CD4-positive, alpha-beta T cell treated with Interleukin-2 at 100 ng/mL for 4 hours (primary cell): Measurements from ENCODE around the gene VCX.
"Not testable (repeated sequence)": the region's sequence is repeated elsewhere in the genome, so short reads cannot be mapped to it uniquely, and the experiment has no call there.

Experiments
- DNase-seq: peaks from one replicate; pipeline ENCODE4 v3.0.0-alpha.2; 2020; ENCODE audit warnings: low spot score

The VCX gene

DNA sequence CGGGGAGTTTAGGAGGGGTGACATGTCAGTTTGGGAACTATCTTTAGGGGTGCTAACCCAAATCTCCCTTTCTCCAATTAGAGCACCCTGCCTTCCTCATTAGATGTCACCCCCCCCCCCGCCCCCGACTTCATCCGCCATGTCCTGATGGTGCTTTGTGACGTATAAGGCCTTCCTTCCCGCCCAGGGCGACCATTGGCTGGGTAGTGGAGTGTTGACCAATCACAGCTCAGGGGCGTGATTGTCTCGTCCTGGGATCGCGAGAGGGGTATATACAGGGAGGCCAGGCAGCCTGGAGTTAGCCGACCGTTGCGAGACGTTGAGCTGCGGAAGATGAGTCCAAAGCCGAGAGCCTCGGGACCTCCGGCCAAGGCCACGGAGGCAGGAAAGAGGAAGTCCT is at the start of gene VCX:
Gene VCX (plus strand): TSS at position 301 of the 400 bp plus-strand sequence. CDS start 33 bp downstream, at position 334.
- not testable (repeated sequence) for DNase-seq

DNA sequence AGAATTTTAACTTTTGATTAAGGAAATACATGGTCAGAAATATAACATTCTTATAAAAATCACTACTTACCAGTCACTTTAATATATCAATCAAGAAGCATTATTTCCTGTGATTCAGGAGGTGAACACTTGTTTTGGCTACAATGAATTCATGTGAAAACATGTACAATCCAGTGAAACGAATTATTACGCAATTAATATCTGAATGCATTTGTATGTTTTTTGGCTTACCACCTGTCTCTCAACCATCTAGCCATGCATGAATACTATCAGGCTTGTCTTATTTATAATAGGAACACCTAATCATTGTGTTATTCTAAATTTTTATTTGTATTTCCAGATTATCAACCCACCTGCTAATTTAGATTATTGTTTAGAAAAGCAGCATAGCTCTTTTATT is 44.6 kb upstream of the VCX start:
- no peak for DNase-seq

DNA sequence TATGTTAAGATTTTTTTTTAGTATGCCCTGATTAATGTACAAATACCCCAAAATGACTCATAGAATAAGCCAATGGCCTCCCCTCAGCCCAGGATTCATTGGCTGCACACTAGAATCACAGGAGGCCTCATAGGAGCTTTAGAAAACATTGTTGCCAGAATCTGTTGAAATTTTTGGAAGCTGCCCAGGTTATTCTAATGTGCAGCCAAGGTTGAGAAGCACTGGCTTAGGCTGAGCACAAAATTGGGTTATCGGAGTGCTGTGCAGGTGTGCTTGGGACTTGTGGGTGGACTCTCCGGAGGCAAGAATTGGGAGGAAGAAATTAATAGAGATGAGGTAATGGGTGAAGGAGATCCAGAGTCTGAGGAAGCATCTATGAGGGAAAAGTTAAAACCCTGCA is 41.3 kb upstream of the VCX start:
- DNase-seq, result no peak

DNA sequence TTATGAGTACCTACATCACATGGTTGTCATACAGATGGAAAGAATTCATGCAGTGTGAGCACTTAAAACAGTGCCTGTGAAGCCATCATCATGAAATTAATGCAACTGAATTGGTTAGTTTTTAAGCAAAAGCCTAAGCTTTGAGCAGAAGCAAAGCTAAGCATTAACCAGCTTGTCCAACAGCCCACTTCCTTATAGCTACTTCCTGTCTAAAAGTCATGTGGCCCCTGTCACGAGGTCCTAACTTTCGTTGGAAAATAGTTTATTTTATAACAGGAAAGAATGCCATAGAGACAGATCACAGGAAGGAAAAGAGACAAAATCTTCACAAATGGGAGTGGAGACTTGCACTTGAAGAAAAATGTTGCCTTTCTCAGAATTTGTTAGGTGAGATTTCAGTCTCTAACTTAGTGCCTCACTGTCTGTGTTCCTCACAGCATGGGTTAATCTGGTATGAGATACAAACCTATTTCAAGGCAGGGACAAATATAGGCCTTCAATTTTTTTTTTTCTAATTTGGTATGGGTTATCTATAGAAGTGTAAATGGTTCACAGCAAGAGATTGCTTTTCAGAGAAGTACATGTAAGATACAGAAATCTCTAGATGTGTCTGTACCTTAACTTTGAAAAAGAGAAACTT is 27.7 kb upstream of the VCX start:
- DNase-seq, result no peak

DNA sequence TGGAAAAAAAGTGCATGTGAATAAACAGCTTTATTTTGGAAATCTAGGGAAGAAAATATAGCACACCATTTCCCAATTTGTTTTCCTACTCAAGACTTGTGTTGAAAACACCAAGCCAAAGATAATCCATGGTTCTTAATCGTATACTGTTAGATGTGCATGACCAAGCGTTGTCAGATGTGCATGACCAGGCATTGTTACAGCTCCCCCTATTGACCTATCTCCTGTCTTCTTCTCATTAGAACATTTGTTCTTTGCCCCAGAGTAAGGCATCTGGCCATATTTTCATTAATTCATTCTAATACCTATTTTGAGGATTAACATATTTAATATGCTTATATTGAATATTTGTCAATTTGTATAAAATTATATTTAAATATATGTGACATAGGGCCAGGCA is 14.4 kb upstream of the VCX start:
- no peak for DNase-seq

DNA sequence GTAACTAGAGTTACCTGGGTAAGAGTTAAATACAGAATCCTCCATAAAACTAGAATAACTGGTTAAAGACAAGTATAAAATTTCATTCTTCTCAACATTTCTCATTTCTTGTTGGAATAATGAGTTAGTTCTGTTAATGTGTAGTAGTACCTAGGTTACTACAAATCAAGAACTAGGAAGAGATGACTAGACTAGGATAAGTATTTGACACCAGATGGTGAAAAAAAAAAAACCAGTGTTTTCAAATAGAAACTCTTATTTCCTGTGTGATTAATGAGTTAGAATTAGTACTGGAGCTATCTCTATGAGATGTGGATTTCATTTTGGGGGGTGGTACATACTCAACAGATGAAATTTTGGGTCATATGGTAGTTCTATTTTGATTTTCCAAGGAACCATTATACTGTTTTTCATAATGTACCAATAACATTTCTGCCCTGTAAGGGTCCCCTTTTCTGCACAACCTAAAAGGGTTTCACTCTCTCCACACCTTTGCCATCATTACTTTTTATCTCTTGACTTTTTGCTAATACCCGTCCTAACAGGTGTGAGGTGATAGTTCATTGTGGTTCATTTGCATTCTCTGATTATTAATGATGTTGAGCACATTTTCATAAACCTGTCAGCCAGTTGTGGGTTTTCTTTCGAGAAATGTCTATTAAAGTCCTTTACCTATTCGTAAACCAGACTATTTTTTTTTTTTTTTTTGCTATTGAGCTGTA is 1.7 kb upstream of the VCX start:
- no peak for DNase-seq

DNA sequence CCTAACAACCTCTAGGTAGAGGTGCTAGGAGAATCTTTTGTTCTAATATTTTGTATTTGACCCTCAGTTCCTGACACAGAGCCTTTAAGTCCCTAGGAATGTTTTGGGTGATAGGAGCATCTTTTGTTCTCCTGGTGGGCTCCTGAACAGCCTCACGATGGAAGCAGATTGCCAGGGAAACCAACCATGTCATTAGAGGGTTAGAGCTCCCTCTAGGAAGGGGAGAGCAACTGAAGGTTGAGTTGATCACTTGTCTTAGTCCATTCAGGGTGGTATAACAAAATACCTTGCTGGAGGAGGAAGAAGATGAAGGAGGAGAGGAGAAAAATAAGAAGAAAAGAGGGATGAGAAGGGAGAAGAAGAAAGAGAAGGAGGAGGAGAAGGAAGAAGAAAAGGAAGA is 9.2 kb downstream of the VCX start:
- DNase-seq, result no peak

DNA sequence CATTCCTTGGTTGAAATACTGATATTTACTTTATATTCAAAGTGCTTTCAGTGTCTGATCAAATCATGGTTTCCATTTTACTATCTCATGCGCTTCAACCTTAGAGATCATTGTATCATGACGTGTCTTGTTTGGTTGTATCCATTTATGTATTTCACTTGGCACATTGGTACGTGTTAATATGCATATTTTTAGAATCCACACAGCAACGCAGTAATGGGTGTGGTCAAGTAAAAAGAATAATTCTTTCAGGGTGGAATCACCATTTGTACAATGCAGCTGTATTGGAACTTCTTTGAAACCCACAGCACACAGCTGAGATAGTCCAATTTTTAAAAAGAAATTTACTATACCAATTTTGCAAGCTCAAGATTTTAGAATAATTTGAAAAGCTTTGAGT is 29.1 kb downstream of the VCX start:
- no peak for DNase-seq

DNA sequence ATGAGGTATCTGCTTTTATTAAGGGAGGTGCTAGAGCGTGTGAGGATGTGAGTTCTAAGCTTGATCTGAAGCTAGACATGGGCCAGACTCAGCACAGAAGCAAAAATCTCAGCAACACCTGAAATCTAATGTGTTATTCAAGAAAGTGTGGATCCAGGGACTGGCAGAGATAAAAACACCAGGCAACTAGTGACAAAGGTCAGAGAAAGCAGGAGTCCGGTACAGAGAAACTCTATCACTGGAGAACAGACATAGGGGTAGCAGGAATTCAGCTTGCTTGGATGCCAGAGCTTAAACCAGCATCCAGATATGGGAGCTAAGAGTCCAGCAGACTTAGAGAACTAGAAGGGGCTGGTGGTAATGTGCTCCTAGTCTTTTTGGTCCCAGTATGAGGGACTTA is 34.0 kb downstream of the VCX start:
- DNase-seq, result no peak

DNA sequence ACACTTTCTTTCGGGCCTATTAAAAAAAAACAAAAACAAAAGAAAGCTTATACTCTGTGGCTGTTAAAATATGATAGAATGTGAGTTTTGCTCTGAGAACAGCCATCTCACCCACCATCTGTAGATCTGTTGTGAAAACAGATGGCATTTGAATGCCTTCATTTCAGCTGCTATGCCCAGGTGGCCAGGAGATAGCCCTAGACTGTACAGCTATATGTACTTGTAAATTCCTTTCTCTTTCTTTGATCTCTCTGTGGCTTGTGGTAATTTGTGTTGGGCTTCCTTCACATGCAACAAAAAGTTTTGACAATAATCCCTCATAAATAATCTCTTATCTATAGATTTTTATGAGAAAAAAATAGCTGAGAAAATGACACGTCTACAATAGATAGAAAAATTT is 46.2 kb downstream of the VCX start:
- no peak for DNase-seq

DNA sequence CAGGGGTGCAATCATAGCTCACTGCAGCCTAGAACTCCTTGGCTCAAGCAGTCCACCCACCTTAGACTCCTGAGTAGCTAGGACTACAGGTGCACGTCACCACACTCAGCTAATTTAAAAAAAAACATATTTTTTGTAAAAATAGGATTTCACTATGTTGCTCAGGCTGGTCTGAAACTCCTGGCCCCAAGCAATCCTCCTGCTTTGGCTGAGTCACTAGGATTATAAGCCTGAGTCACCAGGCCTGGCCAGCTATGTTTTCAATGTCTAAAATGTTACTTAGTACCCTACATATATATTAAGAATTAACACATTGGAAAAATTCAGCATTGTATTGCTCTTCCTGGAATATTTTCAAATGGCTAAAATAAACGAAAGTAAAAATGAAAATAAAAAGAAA is 46.7 kb downstream of the VCX start:
- no peak for DNase-seq

DNA sequence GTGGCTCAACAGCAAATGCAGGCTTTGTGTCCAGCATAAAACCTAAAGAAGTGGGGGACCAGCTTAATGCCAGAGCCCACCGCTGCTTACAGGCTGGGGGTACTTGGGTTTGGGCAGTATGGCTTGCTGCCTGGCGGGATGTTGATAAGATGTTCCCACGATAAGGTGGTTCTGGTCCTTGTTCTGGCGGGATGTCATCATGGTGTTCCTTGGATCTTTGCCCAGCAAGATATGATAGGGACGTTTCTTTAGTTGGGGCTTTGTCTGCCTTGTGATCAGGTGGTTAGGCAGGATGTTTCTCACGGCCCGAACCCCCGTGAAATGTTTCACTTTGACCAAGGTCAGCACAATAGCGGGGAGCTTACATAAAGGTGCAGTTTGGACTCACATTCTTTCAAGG is 49.0 kb downstream of the VCX start:
- DNase-seq, result no peak
